ENCODE results near the gene NF2.

GRCh38 chr22:29702000-29702930 lies 98.8 kb downstream of the NF2 start:
- TF ChIP-seq SPI1 (IDR thresholded peaks at IDR 0.05; ENCODE audit: low read depth, low read length) (no peak), POLR2A (IDR thresholded peaks at IDR 0.05; ENCODE audit: low read depth, low read length) (no peak)
